Glutamatergic neuron (in vitro differentiated cells): Measurements from ENCODE around the gene PELI2. TPM values are rescaled to one million over a fixed set of nuclear protein-coding genes. Genes with fewer than 3 reads are reported as not detected.

Experiments used
- DNase-seq: peaks from one replicate; pipeline ENCODE4 v3.0.0; 2022
- H3K27ac Mint-ChIP-seq: one replicate; pipeline ENCODE4 v1.8.0; 2020; ENCODE audit warnings: mild to moderate bottlenecking, mixed read lengths, inconsistent platforms; ENCODE audit not compliant: unreplicated experiment
- H3K27me3 Mint-ChIP-seq: one replicate; pipeline ENCODE4 v1.8.0; 2020; ENCODE audit warnings: mild to moderate bottlenecking, moderate library complexity, mixed read lengths, inconsistent platforms; ENCODE audit not compliant: unreplicated experiment
- H3K36me3 Mint-ChIP-seq: one replicate; pipeline ENCODE4 v1.8.0; 2020; ENCODE audit warnings: mild to moderate bottlenecking, mixed read lengths, inconsistent platforms; ENCODE audit not compliant: unreplicated experiment
- H3K4me1 Mint-ChIP-seq: one replicate; pipeline ENCODE4 v1.8.0; 2020; ENCODE audit warnings: mild to moderate bottlenecking, low read depth, mixed read lengths, inconsistent platforms; ENCODE audit not compliant: unreplicated experiment
- H3K4me3 Mint-ChIP-seq: one replicate; pipeline ENCODE4 v1.8.0; 2020; ENCODE audit warnings: mild to moderate bottlenecking, mixed read lengths, inconsistent platforms; ENCODE audit not compliant: unreplicated experiment
- H3K9me3 Mint-ChIP-seq: one replicate; pipeline ENCODE4 v1.8.0; 2020; ENCODE audit warnings: mild to moderate bottlenecking, moderate library complexity, mixed read lengths, inconsistent platforms; ENCODE audit not compliant: unreplicated experiment
- CTCF ChIP-seq: fragments of 200-600 bp; sonication (generic); IDR thresholded peaks from one replicate; pipeline ENCODE4 v1.5.0; 2021; ENCODE audit not compliant: partially characterized antibody, unreplicated experiment
- total RNA-seq: library from RNA; stranded (reverse); fragmentation: NEBNext Ultra II Directional; extraction: Animal tissue kit (Norgen Biotek cat#: 25700); gene quantifications from one replicate; pipeline ENCODE4 v1.2.1, GENCODE V29; 2021; ENCODE audit not compliant: unreplicated experiment

The PELI2 gene
- total RNA-seq, 1 donor from 2014 or later: 158 TPM

- TF ChIP-seq CTCF: no peak
- H3K36me3 Mint-ChIP-seq: no peaks in the 10 kb centered on the region
- peaks cover 4% of the 10 kb centered on the region for H3K27me3 Mint-ChIP-seq
- peaks cover 6% of the 10 kb centered on the region for H3K9me3 Mint-ChIP-seq
- H3K4me1 Mint-ChIP-seq: peaks cover 53% of the 10 kb centered on the region
- peak overlapping the region; percentile 64 for H3K4me3 Mint-ChIP-seq
- DNase-seq: no peak
- H3K27ac Mint-ChIP-seq: no peak overlapping the region
Observed at GRCh38 chr14:56210571-56210970, 92.4 kb downstream of the PELI2 start.

GRCh38 chr14:56211084-56211483, 92.9 kb downstream of the PELI2 start:
- Mint-ChIP-seq H3K9me3 (peaks cover 6% of the 10 kb centered on the region), H3K4me1 (peaks cover 56% of the 10 kb centered on the region), H3K27ac (peak overlapping the region; percentile 44), H3K4me3 (peak overlapping the region; percentile 26), H3K36me3 (no peaks in the 10 kb centered on the region), H3K27me3 (peaks cover 4% of the 10 kb centered on the region)
- no peak for TF ChIP-seq CTCF
- no peak for DNase-seq

GRCh38 chr14:56211844-56212243, 93.6 kb downstream of the PELI2 start:
- H3K4me3 Mint-ChIP-seq: no peak overlapping the region
- no peak overlapping the region for H3K27ac Mint-ChIP-seq
- DNase-seq: no peak
- H3K27me3 Mint-ChIP-seq: peaks cover 4% of the 10 kb centered on the region
- peaks cover 63% of the 10 kb centered on the region for H3K4me1 Mint-ChIP-seq
- peaks cover 6% of the 10 kb centered on the region for H3K9me3 Mint-ChIP-seq
- no peak for TF ChIP-seq CTCF
- no peaks in the 10 kb centered on the region for H3K36me3 Mint-ChIP-seq

- DNase-seq: no peak
- no peak for TF ChIP-seq CTCF
- H3K27ac Mint-ChIP-seq: no peak overlapping the region
- H3K4me1 Mint-ChIP-seq: peaks cover 68% of the 10 kb centered on the region
- peaks cover 6% of the 10 kb centered on the region for H3K9me3 Mint-ChIP-seq
- H3K4me3 Mint-ChIP-seq: no peak overlapping the region
- peaks cover 4% of the 10 kb centered on the region for H3K27me3 Mint-ChIP-seq
- H3K36me3 Mint-ChIP-seq: no peaks in the 10 kb centered on the region
Observed at GRCh38 chr14:56212521-56212920, 94.3 kb downstream of the PELI2 start.

- Mint-ChIP-seq H3K36me3 (no peaks in the 10 kb centered on the region), H3K9me3 (peaks cover 6% of the 10 kb centered on the region), H3K27me3 (peaks cover 4% of the 10 kb centered on the region), H3K27ac (peak overlapping the region; percentile 72), H3K4me1 (peaks cover 65% of the 10 kb centered on the region), H3K4me3 (peak overlapping the region; percentile 56)
- DNase-seq: no peak
- TF ChIP-seq CTCF: no peak
Observed at GRCh38 chr14:56213306-56213705, 95.1 kb downstream of the PELI2 start.
